Parathyroid adenoma (tissue), 2 donors: ENCODE data around the gene VWC2L.

Experiments
- H2AFZ ChIP-seq: fragments of 300-600 bp; sonication (generic); one replicate; pipeline ENCODE4 v1.7.0; 2017; ENCODE audit warnings: antibody characterized with exemption, mild to moderate bottlenecking
- H3K27ac ChIP-seq: fragments of 300-600 bp; sonication (generic); one replicate; pipeline ENCODE4 v1.7.0; 2017
- H3K27me3 ChIP-seq: fragments of 300-600 bp; sonication (generic); one replicate; pipeline ENCODE4 v1.7.0; 2017; ENCODE audit warnings: low read length; ENCODE audit not compliant: control insufficient read depth, insufficient read depth
- H3K36me3 ChIP-seq: fragments of 300-600 bp; sonication (generic); one replicate; pipeline ENCODE4 v1.7.0; 2017; ENCODE audit warnings: low read length; ENCODE audit not compliant: control insufficient read depth, insufficient read depth
- H3K4me1 ChIP-seq: fragments of 300-600 bp; sonication (generic); one replicate; pipeline ENCODE4 v1.7.0; 2017; ENCODE audit warnings: control low read depth
- H3K4me2 ChIP-seq: fragments of 300-600 bp; sonication (generic); one replicate; pipeline ENCODE4 v1.7.0; 2017; ENCODE audit warnings: low read length
- H3K4me3 ChIP-seq: fragments of 300-600 bp; sonication (generic); one replicate; pipeline ENCODE4 v1.7.0; 2017; ENCODE audit warnings: low read depth, low read length
- H3K79me2 ChIP-seq: fragments of 300-600 bp; sonication (generic); one replicate; pipeline ENCODE4 v1.7.0; 2017; ENCODE audit warnings: control low read depth
- H3K9ac ChIP-seq: fragments of 300-600 bp; sonication (generic); one replicate; pipeline ENCODE4 v1.7.0; 2017; ENCODE audit warnings: mild to moderate bottlenecking
- H3K9me3 ChIP-seq: fragments of 300-600 bp; sonication (generic); one replicate; pipeline ENCODE4 v1.7.0; 2017; ENCODE audit warnings: low read length; ENCODE audit not compliant: control insufficient read depth
- TF ChIP-seq, protein P1 (sequence below): fragments of 300-600 bp; sonication (generic); IDR thresholded peaks from one replicate; pipeline ENCODE4 v1.7.0; 2017; ENCODE audit warnings: antibody characterized with exemption, mild to moderate bottlenecking
- donor health status: primary hyperparathyroidism.

The VWC2L gene

DNA sequence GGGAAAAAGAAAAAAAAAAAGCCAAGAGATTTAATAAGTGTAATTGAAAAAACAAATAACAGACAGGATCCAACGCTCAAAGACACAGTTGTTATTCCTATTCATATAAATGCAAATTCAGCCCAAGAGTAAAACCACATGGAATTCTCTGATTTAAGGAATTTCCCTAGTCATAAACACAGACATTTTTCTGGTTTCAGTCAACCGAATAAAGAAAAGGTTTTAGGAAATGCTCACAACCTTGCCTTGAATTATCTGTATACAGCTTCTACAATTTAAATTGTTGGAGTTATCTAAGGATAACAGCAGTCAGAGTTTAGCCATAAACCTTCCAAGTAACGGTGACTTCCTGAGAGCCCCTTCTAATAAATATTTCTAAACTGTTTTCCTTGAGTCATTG is 122.7 kb downstream of the VWC2L start:
- no peak overlapping the region for H3K27ac ChIP-seq
- no peaks in the 10 kb centered on the region for H3K79me2 ChIP-seq
- H3K4me1 ChIP-seq = no peaks in the 10 kb centered on the region
- TF ChIP-seq, protein P1, sequence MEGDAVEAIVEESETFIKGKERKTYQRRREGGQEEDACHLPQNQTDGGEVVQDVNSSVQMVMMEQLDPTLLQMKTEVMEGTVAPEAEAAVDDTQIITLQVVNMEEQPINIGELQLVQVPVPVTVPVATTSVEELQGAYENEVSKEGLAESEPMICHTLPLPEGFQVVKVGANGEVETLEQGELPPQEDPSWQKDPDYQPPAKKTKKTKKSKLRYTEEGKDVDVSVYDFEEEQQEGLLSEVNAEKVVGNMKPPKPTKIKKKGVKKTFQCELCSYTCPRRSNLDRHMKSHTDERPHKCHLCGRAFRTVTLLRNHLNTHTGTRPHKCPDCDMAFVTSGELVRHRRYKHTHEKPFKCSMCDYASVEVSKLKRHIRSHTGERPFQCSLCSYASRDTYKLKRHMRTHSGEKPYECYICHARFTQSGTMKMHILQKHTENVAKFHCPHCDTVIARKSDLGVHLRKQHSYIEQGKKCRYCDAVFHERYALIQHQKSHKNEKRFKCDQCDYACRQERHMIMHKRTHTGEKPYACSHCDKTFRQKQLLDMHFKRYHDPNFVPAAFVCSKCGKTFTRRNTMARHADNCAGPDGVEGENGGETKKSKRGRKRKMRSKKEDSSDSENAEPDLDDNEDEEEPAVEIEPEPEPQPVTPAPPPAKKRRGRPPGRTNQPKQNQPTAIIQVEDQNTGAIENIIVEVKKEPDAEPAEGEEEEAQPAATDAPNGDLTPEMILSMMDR = no peak
- no peak overlapping the region for H3K4me2 ChIP-seq
- H3K36me3 ChIP-seq = no peaks in the 10 kb centered on the region
- H3K4me3 ChIP-seq = no peak overlapping the region
- no peaks in the 10 kb centered on the region for H3K27me3 ChIP-seq
- H2AFZ ChIP-seq = no peak overlapping the region
- H3K9ac ChIP-seq = no peak overlapping the region
- H3K9me3 ChIP-seq = no peaks in the 10 kb centered on the region

DNA sequence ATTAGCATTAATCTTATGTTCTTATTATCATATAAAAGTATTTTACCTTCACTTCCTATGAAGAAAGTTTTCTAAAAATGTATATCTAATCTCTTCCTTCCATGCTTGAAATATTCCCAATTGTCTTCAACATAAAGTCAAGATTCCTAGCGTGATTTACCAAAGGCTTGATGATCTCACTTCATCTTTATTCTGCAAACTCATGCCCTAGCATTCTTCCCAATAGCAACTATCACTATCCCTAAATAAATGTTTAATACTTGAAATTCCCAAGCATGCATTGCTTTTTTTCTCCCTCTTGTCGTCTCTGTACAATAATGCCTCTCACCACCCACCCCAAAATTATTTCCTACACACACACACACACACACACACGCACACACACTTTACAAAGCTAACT is 125.8 kb downstream of the VWC2L start:
- Histone ChIP-seq H3K9ac (no peak overlapping the region), H3K36me3 (no peaks in the 10 kb centered on the region)

DNA sequence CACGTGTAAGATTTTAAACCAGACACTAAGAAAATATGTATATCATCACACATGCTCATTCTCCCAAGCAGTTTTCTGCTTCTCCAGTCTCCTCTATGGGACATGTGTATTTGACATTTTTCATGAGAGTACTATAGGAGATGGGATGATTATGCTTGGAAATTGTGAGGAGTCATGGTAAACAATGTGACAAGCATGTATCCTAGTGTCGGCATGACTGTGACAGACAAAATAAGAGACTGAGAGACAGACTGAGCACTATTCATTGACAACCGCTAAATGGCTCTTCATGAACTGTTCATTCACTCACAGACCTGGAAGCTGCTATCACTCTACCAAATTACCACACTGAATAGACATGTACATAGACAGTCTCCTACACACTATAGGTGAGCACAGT is 127.1 kb downstream of the VWC2L start:
- Histone ChIP-seq H3K9ac (no peak overlapping the region), H2AFZ (no peak overlapping the region), H3K9me3 (no peaks in the 10 kb centered on the region), H3K27ac (no peak overlapping the region), H3K36me3 (no peaks in the 10 kb centered on the region), H3K4me2 (no peak overlapping the region), H3K4me3 (no peak overlapping the region), H3K79me2 (no peaks in the 10 kb centered on the region), H3K27me3 (no peaks in the 10 kb centered on the region), H3K4me1 (no peaks in the 10 kb centered on the region)
- TF ChIP-seq, protein P1 = no peak

More for the DNA sequence above, 125.8 kb downstream of the VWC2L start:
- Histone ChIP-seq H2AFZ (no peak overlapping the region), H3K4me1 (no peaks in the 10 kb centered on the region), H3K27me3 (no peaks in the 10 kb centered on the region), H3K4me3 (no peak overlapping the region), H3K4me2 (no peak overlapping the region), H3K27ac (no peak overlapping the region), H3K9me3 (no peaks in the 10 kb centered on the region), H3K79me2 (no peaks in the 10 kb centered on the region)
- TF ChIP-seq, protein P1 = no peak

DNA sequence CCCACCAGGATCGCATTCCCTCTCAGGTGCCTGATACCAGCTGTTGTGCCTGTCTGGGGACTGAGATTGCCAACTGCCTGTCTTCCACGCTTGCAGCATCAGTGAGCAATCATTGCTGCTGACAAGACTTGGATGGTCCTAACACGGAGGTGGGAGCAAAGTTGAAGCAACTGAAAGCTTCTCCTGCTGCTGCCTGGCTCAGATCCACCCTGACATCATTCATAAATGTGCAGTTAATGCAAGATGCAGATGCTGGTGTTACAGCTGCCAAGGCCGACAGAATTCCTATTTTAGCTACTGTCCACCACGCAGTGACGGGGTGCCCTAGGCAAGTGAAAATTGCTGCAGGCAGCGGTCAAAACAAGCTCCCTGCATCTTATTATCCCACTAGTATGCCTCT is 131.4 kb downstream of the VWC2L start:
- Histone ChIP-seq H3K27ac (no peak overlapping the region), H3K9ac (no peak overlapping the region), H3K4me2 (no peak overlapping the region), H3K9me3 (no peaks in the 10 kb centered on the region), H3K79me2 (no peaks in the 10 kb centered on the region), H3K36me3 (no peaks in the 10 kb centered on the region), H3K27me3 (no peaks in the 10 kb centered on the region), H3K4me1 (no peaks in the 10 kb centered on the region), H3K4me3 (no peak overlapping the region), H2AFZ (no peak overlapping the region)
- TF ChIP-seq, protein P1 = no peak

DNA sequence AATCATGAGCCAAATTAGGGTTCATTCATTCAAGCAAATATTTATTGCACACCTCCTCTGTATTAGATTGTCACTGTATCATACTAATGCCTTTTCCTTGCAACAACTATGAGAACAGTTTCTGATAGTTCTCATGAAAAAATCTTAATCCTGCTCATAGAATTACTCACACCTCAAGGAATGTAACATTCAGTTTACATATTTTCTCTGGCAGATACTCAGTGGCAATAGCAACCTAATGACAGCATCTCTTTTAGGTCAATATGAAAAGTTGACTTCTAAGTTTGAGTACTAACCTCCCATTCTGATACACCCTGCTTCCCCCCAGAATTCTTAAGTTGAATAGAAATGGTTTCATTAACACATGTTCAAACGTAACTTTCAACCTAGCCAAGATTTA is 132.0 kb downstream of the VWC2L start:
- H3K27me3 ChIP-seq = no peaks in the 10 kb centered on the region
- H3K9ac ChIP-seq = no peak overlapping the region
- no peaks in the 10 kb centered on the region for H3K79me2 ChIP-seq
- no peak overlapping the region for H3K27ac ChIP-seq
- H3K9me3 ChIP-seq = no peaks in the 10 kb centered on the region
- no peak overlapping the region for H3K4me2 ChIP-seq
- no peaks in the 10 kb centered on the region for H3K4me1 ChIP-seq
- H3K36me3 ChIP-seq = no peaks in the 10 kb centered on the region
- no peak overlapping the region for H2AFZ ChIP-seq
- TF ChIP-seq, protein P1 = no peak
- no peak overlapping the region for H3K4me3 ChIP-seq
